ENCODE data around the gene HSP90B1.

GRCh38 chr12:103881261-103881660 lies 48.9 kb upstream of the HSP90B1 start:
- TF ChIP-seq SRSF9 (IDR thresholded peaks at IDR 0.05; ENCODE audit: borderline replicate concordance, insufficient read depth, low read depth, low read length, poor library complexity, severe bottlenecking) (no peak), ZSCAN20 (CRISPR knock-in tag; IDR thresholded peaks at IDR 0.05; ENCODE audit: borderline replicate concordance) (no peak), ZNF891 (CRISPR knock-in tag; IDR thresholded peaks at IDR 0.05) (no peak), HOXA7 (CRISPR knock-in tag; IDR thresholded peaks at IDR 0.05) (no peak), ZNF317 (CRISPR knock-in tag; IDR thresholded peaks at IDR 0.05) (no peak)
